Left ventricle myocardium inferior (tissue), 1 donor: Measurements from ENCODE around the gene TMEM95. TPM values are rescaled to one million over a fixed set of nuclear protein-coding genes. Genes with fewer than 3 reads are reported as not detected.

Experiments used
- DNase-seq: peaks from one replicate; pipeline ENCODE4 v3.0.0-alpha.2; 2020
- H3K27ac ChIP-seq: fragments of 200-600 bp; replicated peaks from 2 replicates; pipeline ENCODE4 v1.8.0; 2021
- H3K27me3 ChIP-seq: fragments of 200-600 bp; 2 replicates; pipeline ENCODE4 v1.8.0; 2021; ENCODE audit warnings: low read depth
- H3K36me3 ChIP-seq: fragments of 200-600 bp; 2 replicates; pipeline ENCODE4 v1.8.0; 2021
- H3K4me1 ChIP-seq: fragments of 200-600 bp; 2 replicates; pipeline ENCODE4 v1.8.0; 2021
- H3K4me3 ChIP-seq: fragments of 200-600 bp; 2 replicates; pipeline ENCODE4 v1.8.0; 2021; ENCODE audit warnings: mild to moderate bottlenecking, moderate library complexity
- H3K9me3 ChIP-seq: fragments of 200-600 bp; replicated peaks from 2 replicates; pipeline ENCODE4 v1.8.0; 2021
- intact Hi-C: fragments of 100-400 bp; cut with micrococcal nuclease; formaldehyde crosslinking; loops from one replicate; pipeline ENCODE4 v1.11.0; 2022
- long read RNA-seq: library from polyadenylated mRNA; unstranded; transcript quantifications from one replicate; pipeline ENCODE4 v2.0.0, GENCODE V29; 2021
- total RNA-seq: library from RNA; stranded (reverse); fragmentation: NEBNext Ultra II Directional; extraction: Animal tissue kit (Norgen Biotek cat#: 25700); gene quantifications from one replicate; pipeline ENCODE4 v1.2.1, GENCODE V29; 2021
- TF ChIP-seq, protein P1 (sequence below): fragments of 200-600 bp; IDR thresholded peaks from 2 replicates; pipeline ENCODE4 v1.8.0; 2021; ENCODE audit warnings: antibody characterized with exemption, mild to moderate bottlenecking, borderline replicate concordance
- donor health status: DM: no; HTN: yes; CAD: no; lungs with severe emphysema.

Gene TMEM95, protein sequence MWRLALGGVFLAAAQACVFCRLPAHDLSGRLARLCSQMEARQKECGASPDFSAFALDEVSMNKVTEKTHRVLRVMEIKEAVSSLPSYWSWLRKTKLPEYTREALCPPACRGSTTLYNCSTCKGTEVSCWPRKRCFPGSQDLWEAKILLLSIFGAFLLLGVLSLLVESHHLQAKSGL
- total RNA-seq: not detected
- long read RNA-seq: 0 reads

- Histone ChIP-seq H3K27ac (peak within 1 kb of the TSS; percentile 37), H3K4me1 (peaks cover 56% of the 10 kb centered on the region), H3K27me3 (no peaks in the 10 kb centered on the region), H3K36me3 (no peaks in the 10 kb centered on the region), H3K4me3 (no peak within 1 kb of the TSS), H3K9me3 (no peaks in the 10 kb centered on the region)
- intact Hi-C loops: no loop called here
- TF ChIP-seq, protein P1, sequence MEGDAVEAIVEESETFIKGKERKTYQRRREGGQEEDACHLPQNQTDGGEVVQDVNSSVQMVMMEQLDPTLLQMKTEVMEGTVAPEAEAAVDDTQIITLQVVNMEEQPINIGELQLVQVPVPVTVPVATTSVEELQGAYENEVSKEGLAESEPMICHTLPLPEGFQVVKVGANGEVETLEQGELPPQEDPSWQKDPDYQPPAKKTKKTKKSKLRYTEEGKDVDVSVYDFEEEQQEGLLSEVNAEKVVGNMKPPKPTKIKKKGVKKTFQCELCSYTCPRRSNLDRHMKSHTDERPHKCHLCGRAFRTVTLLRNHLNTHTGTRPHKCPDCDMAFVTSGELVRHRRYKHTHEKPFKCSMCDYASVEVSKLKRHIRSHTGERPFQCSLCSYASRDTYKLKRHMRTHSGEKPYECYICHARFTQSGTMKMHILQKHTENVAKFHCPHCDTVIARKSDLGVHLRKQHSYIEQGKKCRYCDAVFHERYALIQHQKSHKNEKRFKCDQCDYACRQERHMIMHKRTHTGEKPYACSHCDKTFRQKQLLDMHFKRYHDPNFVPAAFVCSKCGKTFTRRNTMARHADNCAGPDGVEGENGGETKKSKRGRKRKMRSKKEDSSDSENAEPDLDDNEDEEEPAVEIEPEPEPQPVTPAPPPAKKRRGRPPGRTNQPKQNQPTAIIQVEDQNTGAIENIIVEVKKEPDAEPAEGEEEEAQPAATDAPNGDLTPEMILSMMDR: no peak
- DNase-seq: peak; percentile 53
Observed at GRCh38 chr17:7355053-7355452, at the start of gene TMEM95. Gene TMEM95, plus strand, starts transcription at chr17:7355156. Its CDS starts 49 bp downstream, at chr17:7355205.

DNA sequence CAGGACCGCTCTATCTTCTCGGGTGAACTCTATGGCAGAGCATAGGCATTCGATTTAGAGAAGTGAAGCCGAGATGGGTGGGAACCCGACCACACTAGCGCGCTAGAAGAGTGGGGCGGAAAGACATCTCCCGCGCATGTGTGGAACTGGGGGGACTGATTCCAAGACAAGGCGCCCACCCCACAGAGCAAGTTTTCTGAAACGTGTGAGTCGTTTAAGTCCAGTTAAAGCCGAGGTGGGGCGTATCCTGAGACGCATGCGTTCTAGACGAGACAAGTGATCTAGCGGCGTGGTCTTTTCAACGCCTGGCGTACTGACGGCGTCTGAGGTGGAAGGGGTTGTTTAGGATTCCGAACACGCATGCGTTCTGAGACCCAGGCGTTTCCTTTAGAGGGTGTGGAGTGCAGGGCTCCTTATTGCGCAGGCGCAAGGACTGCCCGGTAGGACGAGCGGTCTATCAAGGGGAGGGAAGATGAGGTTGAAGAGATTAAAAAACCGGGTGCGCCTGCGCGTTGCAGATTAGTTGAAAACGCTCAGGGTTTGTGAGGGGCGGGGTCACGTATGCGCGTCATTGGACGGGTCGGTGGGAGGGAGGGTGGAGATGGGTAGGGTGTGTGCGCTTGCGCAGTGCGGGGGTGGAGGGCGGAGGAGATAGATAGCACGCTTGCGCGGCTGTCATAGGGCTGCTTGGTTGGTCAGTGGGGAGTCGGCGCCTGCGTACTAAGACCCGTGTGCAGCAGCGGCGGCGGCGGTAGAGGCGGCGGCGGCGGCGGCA lies 47.9 kb upstream of the TMEM95 start, which contains the start of gene EIF5A:
Gene EIF5A, plus strand, starts transcription at position 718 of the 775 bp plus-strand sequence. CDS start 2,008 bp downstream, outside the sequence.
- H3K27ac ChIP-seq: peak within 1 kb of the TSS; percentile 99
- intact Hi-C loops: no loop called here
- H3K4me1 ChIP-seq: peaks cover 50% of the 10 kb centered on the region
- DNase-seq: peak; percentile 100
- H3K9me3 ChIP-seq: no peaks in the 10 kb centered on the region
- no peaks in the 10 kb centered on the region for H3K27me3 ChIP-seq
- TF ChIP-seq, protein P1: no peak
- H3K36me3 ChIP-seq: peaks cover 29% of the 10 kb centered on the region
- peak within 1 kb of the TSS; percentile 97 for H3K4me3 ChIP-seq

- Histone ChIP-seq H3K27ac (peak overlapping the region; percentile 99), H3K36me3 (peaks cover 37% of the 10 kb centered on the region), H3K4me1 (peaks cover 59% of the 10 kb centered on the region), H3K27me3 (no peaks in the 10 kb centered on the region), H3K4me3 (peak overlapping the region; percentile 97), H3K9me3 (no peaks in the 10 kb centered on the region)
- TF ChIP-seq, protein P1: peak; percentile 37
- intact Hi-C loops: no loop called here
- peak; percentile 59 for DNase-seq
Observed at GRCh38 chr17:7307686-7308624, 47.0 kb upstream of the TMEM95 start.

GRCh38 chr17:7308625-7309433 lies 46.1 kb upstream of the TMEM95 start:
- peak; percentile 63 for DNase-seq

More at GRCh38 chr17:7308625-7309433, 46.1 kb upstream of the TMEM95 start:
- peaks cover 46% of the 10 kb centered on the region for H3K36me3 ChIP-seq
- H3K9me3 ChIP-seq: no peaks in the 10 kb centered on the region
- intact Hi-C loops: no loop called here
- peak overlapping the region; percentile 99 for H3K27ac ChIP-seq
- H3K27me3 ChIP-seq: no peaks in the 10 kb centered on the region
- peaks cover 68% of the 10 kb centered on the region for H3K4me1 ChIP-seq
- TF ChIP-seq, protein P1: no peak
- peak overlapping the region; percentile 97 for H3K4me3 ChIP-seq
